NCI-H2107 treated with DMSO at 0.1 percent for 48 hours (cell line): Measurements from ENCODE around the gene SPATS2L.

Source experiments
- DNase-seq: peaks from one replicate; lab custom pipeline; 2025; ENCODE audit not compliant: unreplicated experiment; lab: John Stamatoyannopoulos, UW

The SPATS2L gene

DNA sequence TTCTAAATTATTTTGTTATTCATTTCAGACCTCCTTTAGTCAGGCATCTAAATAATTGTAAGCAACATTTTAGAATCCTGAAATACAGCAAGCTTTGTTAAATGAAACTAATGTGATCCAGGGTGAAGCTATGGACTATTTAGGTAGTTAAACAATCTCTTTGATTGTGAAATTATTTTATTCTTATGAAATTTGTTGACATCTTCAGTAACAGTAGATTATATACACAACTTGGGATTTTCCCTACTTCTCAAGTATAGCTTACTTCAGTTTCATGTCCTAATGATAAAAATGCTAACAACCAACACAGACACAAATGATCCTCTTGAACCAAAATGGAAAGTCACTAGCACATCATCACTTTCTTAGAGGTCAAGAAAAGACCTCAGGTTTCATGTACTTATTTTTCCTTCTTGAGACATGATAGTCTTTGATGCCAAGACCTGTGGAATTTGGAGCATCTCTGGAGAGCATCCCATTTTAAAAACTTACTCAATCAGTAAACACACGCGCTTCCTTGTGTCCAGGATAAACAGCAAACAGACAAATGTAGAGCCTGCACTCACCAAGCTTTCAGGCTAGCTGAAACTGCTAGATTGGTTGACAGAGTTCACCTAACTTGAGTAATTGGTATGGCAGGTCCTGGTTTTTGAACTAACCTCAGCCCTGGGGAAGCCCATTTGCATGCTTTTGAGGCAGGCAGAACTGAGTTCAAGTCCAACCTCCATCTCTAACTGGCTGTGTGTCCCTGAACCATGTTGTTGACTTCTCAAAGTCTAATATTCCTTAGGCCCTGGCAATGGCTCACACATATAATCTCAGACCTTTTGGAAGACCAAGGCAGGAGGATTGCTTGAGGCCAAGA, 155.6 kb downstream of the SPATS2L start:
- DNase-seq: no peak

DNA sequence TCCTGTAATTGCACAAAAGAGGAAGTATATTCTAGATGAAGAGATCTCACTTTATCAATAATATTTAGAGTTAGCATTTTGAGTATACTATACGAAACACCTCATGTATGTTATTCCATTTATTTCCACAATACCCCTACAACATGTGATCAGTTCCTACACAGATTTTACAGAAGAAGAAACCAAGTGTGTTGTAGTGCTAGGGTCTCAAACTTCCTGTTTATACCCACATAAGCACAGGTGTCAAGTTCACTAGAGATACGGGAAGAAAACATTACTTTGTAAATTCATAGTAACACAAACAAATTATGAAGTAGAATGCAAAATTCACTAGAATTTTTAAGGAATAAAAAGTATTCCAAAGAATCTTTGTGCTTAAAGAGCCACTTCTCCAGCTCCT, 157.0 kb downstream of the SPATS2L start:
- no peak for DNase-seq

DNA sequence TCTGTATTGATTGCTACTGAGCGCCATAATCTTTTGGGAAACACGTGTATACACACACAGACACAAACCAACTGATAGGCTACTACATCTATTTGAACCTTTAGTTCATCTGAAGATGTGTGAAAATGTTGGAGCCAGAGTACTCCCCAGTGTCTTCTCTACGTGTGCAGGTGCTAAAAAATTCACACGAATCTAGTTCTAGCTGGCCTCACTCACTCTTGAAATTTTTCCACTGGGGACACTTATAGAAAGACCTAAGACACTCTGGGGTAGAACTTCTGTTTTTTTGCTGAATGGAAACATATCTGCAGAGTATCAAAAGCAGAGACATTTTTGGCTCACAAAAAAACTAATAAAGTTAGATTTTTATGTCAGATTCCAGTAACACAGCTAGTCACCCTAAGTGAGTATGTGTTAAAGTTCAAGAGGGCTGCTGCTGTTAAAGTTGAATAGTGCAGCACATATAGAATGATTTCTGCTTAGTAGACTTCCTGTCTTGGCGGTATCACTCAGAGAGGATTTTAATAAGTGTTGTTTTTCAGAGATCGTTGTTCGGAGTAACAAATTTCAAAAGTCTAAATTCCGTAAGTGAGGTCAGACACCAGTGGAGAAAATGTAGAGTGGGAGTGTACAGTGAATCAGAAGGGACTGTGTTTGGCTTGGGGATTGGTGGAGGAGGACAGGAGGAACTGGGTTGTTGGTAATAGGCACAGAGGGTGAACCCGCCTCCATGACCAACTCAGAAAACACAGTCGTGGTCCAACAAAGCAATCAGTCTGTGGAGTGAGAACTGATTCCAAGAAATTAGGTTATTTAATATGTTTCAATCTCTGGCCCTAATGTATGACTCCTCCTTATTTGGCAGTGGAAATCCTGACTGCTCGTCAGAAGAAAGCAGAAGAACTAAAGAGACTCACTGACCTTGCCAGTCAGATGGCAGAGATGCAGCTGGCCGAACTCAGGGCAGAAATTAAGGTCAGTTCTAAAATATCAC, 160.2 kb downstream of the SPATS2L start:
- DNase-seq: no peak

DNA sequence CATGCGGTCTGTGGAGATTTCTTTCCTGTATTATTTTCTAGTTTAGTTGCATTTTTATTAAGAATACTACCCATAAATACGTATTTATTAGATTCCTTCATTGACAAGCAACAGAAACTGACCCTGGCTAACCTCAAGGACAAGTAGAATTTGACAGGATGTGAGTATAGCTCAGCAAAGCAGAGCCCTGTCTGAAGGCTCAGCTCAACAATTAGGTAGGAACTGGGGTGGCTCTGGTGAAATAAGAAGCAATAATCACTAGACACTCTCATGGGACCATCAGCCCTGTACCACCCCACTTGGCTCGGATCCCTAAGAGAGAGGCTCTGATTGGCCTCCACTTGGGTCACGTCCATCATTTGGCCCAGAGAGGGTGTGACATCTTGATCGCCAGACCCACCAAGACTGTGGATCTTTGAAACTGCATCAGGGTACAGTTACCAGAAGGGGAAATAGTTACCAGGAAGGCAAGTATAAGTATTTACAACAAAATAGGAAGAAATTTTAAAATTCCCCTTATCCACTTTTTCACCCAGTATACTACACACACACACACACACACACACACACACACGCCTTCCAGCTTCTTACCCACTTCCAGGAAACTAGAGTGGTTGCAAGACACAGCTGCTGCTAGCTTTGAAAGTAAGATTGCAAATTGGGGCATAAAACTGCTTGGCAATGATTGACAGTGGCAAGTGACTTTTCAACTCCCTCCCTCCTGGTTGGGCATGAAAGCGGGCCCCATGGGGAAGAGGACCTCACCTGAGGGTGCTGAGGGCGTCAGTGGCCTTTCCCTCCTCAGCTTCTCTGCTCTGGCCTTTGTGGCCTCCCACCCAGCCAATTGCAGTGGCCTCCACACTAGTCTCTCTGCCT, 161.6 kb downstream of the SPATS2L start:
- no peak for DNase-seq

DNA sequence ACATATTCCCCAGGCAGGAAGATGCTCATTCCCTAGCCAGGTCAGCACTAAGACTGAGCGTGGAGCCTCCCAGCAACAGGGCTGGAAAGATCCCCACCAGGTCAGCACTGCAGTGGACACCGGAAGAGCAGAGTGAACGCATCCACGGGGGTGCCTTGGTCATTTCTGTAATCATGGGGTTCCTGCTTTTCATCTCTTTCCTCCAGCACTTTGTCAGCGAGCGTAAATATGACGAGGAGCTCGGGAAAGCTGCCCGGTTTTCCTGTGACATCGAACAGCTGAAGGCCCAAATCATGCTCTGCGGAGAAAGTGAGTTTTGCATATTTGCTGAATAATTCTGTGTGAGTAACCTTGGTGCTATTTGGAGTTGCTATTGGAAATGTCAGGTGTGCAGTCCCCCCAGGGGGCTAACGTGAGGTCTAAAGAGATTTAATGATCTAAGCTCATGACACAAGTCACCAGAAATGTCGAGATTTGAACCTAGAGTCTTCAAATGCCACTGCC, 163.3 kb downstream of the SPATS2L start:
- no peak for DNase-seq

DNA sequence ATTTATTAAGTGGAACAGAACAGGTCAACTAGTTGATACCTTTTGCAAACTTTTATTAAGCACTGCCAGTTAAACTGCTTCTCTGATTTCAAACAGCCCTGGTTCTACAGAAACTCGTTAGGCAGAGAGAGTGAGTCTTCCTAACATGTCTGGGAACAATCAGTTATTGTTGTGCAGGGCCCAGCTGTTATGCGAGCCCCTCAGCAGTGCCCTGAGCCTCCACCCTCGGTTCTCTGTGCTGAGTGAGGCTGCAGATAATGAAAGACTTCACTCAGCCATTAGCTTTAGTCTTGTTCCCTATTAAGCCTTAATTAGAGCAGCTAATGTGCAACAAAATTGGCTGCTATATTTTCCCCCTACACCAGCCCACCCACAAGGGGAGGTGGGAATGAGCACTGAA, 163.7 kb downstream of the SPATS2L start:
- DNase-seq: no peak

DNA sequence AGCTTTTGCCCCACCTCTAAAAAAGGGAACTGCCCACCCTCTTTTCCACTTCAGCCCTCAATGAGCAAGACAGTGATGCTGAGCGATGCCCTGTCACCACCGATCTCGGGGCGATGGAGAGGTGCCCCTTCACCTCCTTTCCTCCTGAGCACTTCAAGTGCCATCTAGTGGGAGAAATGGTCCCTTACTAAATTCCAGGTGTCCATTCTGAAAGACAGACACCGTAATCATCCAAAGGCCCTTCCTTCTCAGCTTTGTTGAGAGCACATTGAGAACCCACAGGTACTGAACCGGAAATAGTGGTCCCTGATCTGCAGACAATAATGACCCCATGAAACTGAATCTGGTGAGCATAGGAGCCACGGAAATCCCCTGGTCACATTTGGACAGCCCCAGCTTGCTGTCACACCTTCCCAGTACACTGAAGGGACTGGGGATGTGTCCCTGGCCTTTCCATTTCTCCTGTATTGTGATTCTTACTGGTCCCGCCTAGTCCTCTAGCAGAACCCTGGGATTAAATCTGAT, 164.9 kb downstream of the SPATS2L start:
- DNase-seq: peak; percentile 31

DNA sequence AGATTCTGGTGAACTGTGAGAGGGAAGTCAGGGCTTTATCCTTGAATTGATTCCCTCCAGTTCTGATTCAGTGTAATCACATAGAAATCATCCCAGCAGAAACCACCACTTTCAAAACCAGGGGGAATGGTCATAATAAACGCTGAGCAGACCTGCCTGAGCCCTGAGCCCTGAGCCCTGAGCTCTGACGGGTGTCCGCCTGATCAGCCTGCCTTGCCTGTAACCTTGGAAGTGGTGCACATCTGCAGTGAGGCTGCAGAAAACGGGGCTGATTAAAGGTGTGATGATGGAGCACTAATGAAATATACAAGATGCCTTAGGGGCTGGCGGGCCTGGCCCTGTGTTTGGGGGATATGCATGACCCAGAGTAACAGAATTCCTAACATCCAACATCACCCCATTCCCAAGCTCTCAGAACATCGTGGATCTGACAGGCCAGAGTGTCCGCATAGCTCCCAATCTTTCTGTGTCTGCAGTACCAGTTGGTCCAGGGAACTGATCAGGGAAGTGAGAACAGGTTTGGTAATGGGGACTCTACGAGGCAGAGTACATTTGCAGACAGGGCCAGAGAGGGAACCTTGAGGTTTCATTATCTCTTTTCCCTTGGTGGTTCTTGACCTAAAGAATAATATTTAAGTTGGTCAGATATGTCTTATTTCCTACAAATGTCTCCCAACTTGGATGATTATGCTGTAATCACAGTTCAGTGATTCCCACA, 165.6 kb downstream of the SPATS2L start:
- DNase-seq: no peak

DNA sequence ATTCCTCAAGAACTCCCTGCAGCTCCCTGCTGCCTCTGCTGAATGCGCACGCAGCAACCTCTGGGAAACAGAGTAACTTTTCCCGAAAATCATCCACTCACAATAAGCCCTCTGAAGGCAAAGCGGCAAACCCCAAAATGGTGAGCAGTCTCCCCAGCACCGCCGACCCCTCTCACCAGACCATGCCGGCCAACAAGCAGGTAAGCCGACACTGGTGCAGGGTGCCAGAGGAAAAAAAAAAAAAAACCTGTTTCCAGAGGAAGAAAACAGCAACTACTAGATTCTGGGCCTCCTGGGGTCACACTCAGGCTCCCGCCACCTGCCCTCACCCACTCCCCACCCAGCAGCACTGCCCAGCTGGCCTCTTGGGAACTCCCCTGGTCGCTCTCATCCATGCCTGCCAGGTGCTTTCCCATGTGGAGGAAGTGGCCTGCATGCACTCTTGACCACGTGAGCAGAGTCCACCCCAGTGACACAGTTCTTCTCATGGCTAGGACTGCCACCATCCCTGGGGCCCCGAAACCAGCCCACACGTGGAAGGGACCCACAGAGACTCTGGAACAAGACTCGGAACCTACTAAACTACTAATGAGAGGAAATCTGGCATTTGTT, 166.5 kb downstream of the SPATS2L start:
- no peak for DNase-seq

DNA sequence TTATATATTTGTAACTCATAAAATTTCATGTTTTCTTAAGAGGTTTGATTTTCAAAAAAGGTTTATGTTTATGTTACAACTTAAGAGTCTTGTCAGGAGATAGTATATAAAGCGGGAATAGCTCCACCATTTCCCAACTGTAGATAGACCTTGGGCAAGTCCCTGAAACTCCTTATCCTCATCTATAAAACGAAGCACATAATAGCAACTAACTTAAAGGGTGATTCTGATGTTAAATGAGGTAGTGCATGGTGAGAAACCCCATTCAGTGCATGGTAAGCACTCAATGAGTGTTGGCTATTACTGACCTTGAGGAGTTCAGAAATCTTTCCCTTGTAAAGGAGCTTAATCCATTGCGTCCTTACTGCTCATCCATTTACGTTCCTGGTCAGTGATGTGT, 169.3 kb downstream of the SPATS2L start:
- no peak for DNase-seq

DNA sequence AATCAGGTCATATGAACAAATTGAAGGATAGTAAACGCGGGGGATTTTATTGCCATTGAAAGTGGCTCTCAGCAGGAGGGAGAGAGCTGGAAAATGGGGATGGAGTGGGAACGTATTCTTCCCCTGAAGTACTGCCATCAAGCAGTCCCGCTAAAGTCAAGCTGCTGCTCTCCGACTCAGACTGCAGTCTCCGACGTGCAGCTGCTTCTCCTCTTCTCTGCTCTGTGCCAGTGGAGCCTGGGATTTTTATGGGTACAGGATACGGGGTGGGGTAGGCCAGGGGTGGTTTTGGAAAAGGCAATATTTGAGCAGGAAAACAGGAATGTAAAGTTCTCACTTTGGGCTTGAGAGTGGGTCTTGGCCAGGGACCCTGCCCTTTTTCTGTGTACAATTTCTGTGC, 170.3 kb downstream of the SPATS2L start:
- no peak for DNase-seq

DNA sequence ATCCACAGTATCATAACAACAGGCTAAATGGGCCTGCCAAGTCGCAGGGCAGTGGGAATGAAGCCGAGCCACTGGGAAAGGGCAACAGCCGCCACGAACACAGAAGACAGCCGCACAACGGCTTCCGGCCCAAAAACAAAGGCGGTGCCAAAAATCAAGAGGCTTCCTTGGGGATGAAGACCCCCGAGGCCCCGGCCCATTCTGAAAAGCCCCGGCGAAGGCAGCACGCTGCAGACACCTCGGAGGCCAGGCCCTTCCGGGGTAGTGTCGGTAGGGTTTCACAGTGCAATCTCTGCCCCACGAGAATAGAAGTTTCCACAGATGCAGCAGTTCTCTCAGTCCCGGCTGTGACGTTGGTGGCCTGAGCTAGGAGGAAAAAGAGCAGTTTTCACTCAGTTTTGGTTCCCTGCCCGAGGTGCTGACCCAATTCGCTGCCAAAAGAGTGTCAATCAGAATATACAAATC, 171.2 kb downstream of the SPATS2L start:
- DNase-seq: no peak

DNA sequence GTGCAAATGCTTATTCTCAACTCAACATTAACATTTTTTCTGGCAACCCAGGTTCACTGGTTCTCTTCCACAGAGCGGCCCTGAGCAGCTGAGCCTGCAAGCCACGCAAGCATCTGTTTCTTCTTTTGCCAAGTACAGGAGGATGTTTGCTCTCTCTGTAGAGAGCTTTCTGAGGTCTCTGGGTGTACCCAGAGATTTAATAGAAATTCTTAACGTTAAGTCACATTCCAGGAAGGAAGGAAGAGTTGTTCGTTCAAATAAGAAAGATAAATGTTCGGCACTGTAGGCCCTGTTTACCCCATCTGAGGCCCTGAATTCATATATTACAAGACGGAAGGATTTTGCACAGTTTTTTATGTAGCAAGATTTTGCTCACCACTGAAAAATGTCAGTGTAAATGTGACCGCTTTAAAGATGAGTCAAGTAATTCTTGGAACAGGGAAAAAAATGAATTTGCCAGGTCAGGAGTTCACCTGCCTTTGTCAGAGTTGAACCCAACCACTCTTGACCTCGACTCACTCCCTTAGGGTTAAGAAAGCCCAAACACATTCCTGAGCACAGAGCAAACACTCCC, 173.3 kb downstream of the SPATS2L start:
- no peak for DNase-seq

DNA sequence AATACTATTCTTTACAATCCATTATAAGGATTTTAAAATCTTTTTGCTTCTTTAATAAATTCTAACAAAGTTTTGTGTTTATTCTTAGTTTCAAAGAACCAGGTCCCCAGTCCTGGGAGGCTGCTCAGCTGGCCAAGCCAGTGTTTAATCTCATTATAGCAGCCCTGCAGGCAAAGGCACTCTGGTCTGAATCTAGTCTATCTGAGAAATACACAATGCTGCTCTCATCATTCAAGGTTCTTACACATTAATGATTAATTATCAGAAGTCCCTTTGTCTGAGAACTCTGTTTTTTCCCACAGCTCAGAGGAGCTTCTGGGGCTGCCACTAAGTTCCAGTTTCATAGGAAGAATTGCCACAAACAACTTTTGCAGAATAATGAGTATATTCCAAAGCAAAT, 175.7 kb downstream of the SPATS2L start:
- no peak for DNase-seq

DNA sequence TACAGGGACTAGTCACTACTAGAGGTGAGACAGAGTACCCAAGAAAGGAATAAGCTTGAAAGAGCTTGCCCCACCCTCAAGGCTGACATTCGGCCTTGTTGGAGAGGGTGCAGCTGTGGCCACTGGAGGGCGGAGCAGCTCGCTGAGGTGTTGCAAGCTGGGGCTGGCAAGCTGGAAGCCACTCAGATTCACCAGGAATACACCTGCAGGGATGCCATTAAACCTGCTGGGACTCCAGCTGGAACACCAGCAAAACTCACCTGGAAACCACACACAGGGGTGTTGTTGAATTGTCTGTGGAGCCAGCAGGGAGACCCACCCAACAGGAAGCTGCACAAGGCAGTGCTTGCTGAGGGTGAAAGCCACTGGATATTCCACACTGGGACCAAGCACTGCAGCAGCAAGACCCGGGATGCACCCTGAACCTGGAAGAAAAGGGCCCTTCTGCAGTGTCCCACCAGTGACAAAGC, 177.3 kb downstream of the SPATS2L start:
- peak; percentile 68 for DNase-seq

DNA sequence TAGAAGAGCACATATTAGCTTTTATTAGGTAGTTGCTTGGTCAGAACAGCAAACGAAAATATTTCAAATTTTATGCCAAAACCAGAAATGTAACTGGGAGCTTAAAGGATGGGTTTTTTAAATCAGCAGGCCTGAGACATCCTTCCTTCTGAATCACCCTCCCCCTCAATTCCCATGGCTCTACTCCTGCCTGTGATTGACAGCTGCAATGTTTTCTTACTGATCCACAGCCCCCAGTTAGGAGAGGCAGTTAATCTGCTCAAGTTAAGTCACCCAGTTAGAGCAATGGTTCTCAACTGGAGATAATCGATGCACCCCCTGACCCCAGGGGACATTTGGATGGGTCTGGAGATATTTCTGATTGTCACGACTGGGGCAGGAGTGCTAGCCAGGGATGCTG, 178.4 kb downstream of the SPATS2L start:
- no peak for DNase-seq

DNA sequence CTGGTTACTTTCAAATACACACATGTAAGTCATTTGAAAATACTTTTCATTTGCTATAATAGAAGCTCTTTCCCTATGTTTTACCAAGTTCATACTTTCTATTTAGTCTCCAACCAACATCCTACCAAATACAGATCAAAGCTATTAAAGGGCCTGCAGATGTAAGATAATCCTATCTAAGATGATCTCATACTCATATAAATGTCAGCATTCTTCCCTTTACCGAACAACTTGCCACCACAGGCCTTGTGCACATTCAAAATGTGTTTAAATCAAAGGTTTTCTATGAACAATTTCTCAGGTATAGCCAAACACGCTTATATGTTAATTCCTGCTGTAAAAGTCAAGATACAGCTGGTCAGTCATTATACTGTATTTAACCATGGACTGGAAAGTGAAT, 180.0 kb downstream of the SPATS2L start:
- no peak for DNase-seq

DNA sequence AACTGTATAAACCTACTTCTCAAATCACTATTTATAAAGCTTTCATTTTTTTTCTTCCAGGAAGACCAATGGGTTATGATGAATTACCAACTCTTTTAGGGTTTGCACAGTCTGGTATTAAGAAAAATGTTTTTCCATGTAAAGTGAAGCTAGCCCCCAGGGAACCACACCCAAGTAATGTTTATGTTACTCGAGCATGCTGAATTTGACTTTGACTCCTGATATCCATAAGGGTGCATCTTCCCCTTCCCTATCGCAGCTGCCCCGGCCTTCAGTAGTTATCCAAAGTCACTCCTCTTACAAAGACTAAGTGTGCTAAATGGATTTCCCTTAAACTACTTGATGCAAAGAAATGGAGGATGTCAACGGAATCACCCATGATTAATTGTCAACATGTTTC, 181.7 kb downstream of the SPATS2L start:
- no peak for DNase-seq

DNA sequence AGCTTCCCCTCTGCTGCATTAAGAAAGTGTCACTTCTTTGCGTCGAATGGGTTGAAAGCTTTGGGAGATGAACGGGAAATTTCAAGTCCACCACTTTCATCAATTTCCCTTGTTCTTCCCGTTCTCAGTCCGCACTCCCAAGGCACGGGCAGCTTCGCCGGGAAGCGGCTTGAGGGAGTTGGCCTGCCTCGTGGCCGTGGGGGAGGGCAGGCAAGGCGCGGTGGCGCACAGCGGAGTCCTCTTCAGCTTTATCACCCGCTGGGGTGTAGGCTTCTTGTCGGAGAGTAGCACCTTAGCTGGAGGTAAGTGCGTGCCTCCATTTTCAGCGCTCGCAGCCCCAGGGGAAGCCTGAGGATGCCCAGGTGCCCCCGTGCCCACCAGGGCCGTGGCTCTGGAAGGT, 183.5 kb downstream of the SPATS2L start:
- no peak for DNase-seq
